Measurements from ENCODE around the gene RAPH1.

Gene RAPH1

DNA sequence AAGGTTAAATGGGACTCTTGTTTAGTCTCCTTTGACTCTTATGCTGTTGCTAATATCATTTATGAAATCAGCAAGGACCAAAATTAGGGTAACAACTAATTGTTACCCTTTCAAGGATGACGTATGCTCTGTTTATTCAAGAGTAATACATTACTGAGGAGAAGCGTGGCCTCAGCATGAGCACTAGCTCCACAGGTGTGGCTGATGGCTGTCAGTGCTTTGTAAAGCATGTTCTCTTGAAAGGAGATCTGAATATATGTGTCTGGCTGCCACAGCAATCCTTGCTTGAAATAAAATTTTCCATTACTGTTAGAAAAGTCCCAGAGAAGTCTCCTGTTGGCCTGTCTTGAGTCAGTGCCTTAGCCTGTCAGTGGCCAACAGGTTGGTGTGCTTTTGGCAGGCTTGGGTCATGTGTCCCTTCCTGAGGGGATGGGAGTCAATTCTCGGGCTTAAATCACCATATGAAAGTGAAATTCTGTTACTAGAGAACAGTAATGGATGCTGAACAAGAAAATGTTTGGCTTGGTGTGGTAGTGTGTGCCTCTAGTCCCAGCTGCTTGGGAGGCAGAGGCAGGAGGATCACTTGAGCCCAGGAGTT lies 174.2 kb downstream of the RAPH1 start:
- no peak for DNase-seq (ENCODE audit: low read depth)

DNA sequence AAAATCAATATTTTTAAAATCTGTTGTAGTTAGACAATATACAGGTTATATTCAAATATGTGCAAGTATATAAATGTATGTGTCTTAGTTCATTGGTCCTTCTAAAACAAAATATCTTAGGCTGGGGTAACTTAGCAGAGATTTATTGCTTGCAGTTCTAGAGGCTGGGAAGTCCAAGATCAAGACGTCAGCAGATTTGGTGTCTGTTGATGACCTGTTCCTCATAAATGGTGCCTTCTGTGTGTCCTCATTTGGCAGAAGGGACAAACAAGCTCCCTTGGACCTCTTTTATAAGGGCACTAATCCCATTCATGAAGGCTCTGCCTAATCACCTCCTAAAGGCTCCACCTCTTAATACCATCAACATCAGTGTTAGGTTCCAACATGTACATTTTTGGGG lies 175.7 kb downstream of the RAPH1 start:
- DNase-seq (ENCODE audit: low read depth): no peak

DNA sequence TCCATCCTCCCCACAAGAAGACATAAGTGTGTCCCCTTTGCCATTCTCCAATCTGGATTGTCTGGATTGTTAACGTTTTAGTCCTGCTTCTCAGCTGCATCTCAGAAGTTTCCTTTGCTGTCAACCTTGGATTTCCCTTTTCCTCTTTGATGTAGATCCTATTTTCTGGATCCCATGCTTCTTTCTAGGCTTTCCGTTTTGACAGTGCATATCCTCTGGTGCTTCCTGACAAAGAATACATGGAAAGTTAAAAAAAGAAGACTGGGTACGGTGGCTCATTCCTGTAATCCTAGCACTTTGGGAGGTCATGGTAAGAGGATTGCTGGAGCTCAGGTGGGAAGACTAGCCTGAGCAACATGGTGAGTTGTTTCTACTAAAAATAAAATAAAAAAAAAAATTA lies 180.1 kb downstream of the RAPH1 start:
- no peak for DNase-seq (ENCODE audit: low read depth)

DNA sequence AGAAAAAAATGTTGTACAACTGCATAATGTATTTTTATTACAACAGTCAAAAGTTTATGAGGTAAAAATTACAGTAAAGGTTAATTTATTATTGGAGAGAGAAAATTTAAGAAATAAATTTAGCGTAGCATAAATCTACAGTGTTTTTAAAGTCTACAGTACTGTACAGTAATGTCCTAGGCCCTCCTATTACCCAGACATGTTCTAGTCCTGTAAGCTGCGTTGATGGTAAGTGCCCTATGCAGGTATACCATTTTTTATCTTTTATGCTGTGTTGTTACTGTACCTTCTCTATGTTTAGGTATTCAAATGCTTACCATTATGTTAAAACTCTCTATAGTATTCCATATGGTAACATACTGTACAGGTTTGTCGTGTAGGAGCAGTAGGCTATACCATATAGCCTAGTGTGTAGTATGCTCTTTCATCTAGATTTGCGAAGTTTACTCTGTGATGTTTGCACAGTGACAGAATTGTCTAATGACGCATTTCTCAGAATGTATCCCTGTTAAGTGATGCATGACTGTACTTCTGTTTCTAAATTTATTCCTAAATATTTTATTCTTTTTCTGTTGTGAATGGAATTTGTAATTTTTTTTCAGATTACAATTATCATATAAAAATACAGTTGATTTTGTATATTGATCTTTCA lies 182.4 kb downstream of the RAPH1 start:
- DNase-seq (ENCODE audit: low read depth): no peak

DNA sequence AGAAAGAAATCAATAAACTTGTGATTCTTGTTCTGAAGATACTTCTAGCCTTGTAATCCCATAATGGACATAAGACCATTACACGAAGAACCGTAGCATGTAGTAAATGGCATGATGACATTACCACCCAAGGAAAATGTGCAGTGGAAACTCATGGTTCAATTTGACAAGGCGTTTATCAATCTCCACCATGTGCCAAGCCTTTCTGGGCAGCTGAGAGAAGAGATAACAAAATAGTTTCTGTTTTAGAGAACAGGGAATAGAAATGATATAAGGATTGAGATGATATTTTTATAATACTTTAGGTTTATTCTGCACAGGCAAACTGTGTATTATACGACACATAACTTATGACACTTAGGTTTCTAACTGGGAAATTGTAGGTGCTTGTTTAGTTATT lies 187.7 kb downstream of the RAPH1 start:
- DNase-seq (ENCODE audit: low read depth): no peak

DNA sequence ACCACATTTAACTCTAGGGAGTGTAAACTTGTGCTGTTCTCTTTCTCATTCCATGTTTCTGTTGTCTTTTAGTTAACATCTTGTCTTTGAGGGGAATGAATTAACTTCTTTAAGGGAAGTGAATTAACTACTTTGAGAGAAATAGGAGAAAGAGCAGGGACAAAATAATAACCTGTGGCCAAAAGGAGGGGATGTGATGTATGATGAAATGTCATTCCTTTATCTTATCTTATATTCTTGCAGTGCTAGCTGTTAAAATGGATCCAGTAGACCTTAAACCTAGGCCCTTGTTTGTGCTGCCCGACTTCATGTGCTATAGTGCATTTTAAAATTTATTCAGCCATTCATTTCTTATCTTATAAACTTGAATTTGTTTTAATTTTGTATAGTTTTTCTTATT lies 188.5 kb downstream of the RAPH1 start:
- no peak for DNase-seq (ENCODE audit: low read depth)

DNA sequence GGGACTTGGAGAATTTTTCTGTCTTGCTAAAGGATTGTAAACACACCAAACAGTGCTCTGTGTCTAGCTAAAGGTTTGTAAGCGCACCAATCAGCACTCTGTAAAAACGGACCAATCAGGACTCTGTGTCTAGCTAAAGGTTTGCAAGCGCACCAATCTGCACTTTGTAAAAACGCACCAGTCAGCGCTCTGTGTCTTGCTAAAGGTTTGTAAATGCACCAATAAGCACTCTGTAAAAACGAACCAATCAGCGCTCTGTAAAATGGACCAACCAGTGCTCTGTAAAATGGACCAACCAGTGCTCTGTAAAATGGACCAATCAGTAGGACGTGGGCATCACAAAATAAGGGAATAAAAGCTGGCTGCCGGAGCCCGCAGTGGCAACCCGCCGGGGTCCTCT lies 190.4 kb downstream of the RAPH1 start:
- DNase-seq (ENCODE audit: low read depth): no peak
